NCI-H1694 treated with DMSO at 0.1 percent for 48 hours (cell line): Measurements from ENCODE around the gene AOC2.
"Not testable (repeated sequence)": the region's sequence is repeated elsewhere in the genome, so short reads cannot be mapped to it uniquely, and the experiment has no call there.

ENCODE experiments used
- DNase-seq: peaks from one replicate; lab custom pipeline; 2025; lab: John Stamatoyannopoulos, UW

The AOC2 gene

DNA sequence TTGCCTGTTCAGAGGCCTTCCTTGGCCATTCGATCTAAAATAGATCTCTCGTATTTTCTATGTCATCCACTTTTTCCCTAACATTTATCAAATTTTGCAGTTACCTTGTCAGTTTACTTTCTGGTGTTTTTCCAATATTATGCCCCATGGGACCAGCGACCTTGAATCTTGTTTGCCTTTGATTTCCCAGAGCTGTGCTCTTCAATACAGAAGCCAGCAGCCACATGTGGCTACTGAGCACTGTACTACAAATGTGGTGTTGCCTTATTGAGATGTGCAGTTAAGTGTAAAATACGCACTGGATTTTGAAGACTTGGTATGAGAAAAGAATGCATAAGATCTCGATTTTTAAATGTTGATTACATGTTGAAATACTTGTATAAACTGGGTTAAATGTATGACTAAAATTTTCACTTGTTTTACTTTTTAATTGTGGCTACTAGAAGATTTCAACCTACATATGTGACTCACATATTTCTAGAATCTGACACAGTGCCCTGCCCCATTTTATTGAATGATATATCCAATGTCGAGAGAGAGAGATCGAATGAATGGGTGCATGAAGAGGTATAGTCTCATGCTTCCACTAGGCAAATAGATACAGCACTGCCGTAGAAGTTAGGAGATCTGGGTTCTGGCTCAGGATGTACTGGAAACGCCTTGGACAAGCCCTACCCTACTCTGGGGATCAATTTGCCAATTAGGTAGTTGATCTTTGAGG lies 12.0 kb upstream of the AOC2 start:
- DNase-seq, result no peak

DNA sequence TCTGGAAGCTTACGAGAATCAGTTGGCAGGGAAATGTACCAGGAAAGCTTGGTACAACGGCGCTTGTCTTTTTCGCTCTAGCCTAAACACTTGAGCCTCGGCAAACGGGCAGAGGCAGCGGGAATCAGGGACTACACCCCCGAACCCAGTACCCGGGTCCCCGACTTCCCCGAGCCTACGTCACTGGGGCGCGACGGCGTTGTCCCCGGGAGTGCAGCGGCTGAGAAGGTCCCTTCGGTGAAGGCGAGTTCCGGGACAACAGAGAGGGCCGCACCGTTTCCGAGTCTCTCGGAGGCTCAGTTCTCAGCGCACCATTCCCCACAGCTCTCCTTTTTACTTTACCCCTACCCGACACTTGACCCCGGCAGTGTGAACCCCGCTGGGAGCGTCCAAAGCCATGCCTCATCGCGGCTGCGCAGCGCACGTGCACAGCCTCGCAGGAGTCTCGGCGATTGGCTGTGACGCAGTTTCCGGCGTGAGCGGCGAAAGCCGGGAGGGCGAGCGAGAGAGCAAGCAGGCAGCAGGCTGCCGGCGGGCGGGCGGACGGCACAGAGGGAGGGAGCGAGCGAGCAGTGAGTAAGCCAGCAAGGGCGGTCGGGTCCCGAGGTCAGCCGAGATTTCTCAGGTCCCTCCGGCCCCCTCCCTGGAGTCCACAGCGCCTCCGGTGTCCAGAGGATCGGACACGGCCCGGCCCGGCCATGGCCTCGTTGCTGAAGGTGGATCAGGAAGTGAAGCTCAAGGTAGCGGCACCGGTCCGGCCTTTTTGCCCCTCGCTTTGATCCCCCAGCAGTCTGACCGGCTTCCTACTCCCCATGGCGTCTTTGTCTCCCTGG lies 11.2 kb upstream of the AOC2 start, which contains the start of gene PSME3:
TSS of gene PSME3 (plus strand) at position 464 of the 833 bp plus-strand sequence. CDS start at position 699, 235 bp downstream.
- DNase-seq, result peak; percentile 88

DNA sequence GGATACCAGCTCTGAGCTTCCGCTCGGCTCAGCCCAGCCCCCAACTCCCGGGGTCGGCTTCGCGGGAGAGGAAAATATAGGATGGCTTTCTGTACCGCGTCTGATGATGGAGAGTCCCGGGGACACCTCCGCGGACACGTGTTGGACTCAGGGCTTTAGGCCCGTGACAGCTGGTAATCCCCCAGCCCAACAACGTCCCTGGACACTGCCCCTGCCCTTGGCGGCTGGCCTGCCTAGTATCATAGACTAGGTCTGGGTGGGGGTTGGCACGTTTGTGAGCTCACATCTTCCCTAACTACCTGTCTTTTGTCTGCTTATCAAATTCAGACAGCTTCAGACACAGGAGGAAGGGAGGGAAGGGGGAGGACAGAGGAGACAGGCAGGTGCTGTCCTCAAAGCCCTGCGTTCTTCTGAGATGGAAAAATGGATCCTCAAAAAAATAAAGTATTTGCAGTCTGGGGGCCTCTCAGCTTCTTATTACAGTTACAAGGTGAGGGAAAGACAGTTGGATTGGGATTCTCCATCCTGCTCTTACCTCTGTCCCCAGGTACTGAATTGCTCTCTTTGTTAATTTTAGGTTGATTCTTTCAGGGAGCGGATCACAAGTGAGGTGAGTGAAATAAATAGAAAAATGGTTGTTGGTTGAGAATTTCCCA lies 10.5 kb upstream of the AOC2 start:
- no peak for DNase-seq

DNA sequence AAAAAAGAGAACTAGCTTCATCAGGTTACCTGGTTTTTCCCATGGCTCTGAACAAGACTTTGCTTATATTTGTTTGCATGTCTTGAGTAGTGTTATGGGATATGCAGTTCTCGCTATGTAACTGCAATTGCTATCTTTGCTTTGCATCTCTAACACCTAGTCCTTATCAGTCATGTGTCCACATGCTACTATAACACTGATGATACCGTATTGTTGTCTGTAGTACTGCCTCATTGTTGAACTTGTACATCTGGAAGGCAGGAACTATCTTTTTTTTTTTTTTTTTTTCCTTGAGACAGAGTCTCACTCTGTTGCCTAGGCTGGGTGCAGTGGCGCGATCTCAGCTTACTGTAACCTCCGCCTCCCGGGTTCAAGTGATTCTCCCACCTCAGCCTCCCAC lies 8.6 kb upstream of the AOC2 start:
- DNase-seq, result no peak

DNA sequence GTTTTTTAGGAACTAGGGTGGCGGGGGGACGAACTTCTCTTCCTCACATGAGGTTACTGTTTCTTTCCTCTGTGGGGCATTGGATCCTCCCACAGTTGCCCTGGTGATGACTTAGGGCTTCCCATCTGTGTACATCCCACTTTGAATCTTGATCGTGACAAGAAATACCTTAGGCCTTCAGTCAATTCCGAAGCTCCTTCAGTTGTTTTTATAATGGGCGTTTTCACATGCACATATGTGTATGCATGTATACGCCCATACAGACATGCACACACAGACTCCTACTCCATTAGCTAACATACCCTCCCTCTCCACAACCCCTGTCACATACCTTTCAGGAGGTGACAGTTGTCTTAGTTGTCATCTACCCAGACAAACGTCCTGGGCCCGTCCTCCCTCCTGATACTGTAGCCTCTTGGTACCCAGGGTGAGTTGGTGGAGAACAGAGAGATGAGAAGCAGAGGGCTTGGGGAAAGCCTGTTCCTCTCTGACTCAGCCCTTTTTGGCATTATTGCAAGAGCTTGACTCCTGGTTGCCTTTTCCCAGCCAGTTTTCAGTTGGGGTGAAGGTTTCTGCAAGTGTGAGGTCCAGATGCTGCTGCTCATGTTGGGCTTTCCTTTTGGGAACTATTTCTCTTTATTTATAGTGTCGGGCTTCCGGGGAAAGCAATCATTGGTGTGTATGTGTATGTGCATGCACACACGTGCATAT lies 2.2 kb upstream of the AOC2 start:
- DNase-seq, result no peak

DNA sequence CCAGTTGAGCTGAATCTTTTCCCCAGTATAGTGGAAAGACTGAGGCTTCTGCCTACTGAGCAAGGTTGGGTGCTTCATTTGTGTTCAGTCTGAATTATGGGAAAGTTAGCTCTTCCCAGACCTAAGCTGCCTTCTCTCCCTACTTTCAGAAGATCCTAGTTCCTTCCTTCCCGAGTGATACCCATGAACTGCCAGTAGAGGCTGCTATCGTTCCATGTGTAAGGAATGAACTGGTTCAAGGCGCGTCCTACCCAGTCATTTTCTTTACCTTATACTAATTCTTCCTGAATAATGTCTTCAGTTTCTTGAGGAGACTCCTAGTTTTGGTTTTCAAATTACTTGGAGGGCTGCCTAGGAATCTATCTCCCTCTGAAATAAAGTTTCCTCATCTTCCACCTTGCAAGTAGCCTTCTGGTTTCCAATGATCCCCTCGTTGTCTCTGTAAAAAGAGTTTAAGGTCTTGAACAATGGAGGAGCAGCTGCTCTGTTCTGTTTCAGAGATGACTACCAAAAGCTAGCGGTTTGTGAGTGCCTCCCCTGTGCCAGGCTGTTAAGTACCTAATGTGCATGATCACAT lies 934 bp upstream of the AOC2 start:
- DNase-seq, result peak; percentile 55

DNA sequence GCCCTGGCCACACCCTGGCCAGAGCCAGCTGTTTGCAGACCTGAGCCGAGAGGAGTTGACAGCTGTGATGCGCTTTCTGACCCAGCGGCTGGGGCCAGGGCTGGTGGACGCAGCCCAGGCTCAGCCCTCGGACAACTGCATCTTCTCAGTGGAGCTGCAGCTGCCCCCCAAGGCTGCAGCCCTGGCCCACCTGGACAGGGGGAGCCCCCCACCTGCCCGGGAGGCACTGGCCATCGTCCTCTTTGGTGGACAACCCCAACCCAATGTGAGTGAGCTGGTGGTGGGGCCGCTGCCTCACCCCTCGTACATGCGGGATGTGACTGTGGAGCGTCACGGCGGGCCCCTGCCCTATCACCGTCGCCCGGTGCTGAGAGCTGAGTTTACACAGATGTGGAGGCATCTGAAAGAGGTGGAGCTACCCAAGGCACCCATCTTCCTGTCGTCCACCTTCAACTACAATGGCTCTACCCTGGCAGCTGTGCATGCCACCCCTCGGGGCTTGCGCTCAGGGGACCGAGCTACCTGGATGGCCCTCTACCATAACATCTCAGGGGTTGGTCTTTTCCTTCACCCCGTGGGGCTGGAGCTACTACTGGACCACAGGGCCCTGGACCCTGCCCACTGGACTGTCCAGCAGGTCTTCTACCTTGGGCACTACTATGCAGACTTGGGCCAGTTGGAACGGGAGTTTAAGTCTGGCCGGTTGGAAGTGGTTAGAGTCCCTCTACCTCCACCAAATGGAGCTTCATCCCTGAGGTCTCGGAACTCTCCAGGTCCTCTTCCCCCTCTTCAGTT lies 578 bp downstream of the AOC2 start:
- no peak for DNase-seq

DNA sequence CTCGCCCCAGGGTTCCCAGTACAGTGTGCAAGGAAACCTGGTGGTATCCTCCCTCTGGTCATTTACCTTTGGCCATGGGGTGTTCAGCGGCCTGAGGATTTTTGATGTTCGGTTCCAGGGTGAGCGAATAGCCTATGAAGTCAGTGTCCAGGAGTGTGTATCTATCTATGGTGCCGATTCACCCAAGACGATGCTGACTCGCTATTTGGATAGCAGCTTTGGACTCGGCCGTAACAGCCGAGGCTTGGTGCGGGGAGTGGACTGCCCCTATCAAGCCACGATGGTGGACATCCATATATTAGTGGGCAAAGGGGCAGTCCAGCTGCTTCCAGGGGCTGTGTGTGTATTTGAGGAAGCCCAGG lies 1.2 kb downstream of the AOC2 start:
- DNase-seq, result no peak

DNA sequence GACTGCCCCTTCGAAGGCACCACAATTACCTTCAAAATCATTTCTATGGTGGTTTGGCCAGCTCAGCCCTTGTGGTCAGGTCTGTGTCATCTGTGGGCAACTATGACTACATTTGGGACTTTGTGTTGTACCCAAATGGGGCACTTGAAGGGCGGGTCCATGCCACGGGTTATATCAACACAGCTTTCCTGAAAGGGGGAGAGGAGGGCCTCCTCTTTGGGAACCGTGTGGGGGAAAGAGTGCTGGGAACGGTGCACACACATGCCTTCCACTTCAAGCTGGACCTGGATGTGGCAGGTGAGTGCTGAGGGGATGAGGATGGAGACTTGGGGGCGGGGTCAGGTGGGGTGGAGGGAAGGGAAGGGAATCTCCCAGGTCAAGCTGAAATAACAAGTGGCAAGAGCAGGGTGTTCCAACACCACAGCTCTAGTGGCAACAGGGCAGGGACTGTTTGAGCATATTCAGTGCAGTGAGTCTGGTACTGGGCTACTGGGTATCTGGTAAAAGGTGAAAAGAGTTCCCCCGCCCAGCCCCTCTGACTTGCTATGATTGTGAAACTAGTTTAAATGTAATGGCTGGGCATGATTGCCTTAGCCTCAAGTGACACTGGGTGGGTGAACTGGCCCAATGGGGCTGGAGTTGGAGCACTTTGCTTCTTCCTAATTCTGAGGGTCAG lies 1.7 kb downstream of the AOC2 start:
- DNase-seq, result no peak

DNA sequence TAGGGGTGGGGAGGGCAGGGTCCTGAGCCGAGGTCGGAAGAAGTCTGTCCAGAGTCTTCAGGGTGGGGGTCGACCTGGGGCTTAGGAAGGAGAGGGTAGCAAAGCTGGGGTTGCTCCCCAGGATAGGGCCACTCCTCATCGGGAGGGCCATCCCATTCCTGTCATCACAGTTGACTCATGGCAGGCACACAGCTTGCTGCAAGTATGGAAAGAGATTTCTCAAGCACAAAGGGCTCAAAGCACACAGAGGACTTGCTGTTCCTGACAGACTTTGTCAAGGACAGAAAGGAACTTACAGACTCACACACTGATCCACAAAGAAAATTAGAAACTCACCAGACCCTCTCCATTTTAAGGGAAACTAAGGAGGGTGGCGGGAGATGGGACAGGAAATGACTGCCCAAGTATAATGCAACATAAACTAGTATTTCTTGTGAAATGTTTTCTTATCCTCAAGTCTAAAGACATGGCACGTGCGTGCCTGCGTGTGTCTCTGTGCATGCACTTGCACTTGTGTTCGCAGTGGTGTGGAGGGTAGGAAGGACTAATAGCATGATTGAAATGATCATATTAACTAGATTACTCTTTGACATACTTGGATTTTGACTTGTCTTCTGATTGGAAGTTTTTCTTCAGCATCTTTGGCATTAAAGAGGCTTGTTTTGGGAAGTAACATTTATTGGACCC lies 2.4 kb downstream of the AOC2 start:
- no peak for DNase-seq

DNA sequence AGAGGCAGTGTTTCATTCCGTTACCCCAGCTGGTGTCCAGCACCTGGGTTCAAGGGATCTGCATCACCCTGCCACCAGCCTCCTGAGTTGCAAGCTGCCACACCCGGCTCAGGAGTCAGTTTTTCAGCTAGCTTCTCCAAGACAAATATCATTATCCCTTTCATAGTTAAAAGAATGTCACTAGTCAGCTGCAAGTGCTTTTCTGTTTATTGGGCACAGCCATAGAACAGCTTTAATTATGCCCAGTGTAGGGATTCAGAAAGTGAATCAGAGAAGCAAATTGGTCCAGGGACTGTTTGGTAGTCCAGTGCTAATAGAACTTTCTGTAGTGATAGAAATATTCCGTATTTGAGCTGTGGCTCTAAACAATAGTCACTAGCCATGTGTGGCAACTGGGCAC lies 3.7 kb downstream of the AOC2 start:
- no peak for DNase-seq

DNA sequence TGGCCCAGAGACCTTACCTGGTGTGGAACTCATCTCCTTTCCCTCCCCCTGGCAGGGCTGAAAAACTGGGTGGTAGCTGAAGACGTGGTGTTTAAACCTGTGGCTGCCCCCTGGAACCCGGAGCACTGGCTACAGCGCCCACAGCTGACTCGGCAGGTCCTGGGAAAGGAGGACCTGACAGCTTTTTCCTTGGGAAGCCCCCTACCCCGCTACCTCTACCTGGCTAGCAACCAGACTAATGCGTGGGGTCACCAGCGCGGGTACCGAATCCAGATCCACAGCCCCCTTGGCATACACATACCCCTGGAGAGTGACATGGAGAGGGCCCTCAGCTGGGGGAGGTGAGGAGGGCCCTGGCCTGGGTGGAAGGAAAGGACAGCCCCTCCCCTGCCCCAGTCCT lies 4.7 kb downstream of the AOC2 start:
- no peak for DNase-seq

DNA sequence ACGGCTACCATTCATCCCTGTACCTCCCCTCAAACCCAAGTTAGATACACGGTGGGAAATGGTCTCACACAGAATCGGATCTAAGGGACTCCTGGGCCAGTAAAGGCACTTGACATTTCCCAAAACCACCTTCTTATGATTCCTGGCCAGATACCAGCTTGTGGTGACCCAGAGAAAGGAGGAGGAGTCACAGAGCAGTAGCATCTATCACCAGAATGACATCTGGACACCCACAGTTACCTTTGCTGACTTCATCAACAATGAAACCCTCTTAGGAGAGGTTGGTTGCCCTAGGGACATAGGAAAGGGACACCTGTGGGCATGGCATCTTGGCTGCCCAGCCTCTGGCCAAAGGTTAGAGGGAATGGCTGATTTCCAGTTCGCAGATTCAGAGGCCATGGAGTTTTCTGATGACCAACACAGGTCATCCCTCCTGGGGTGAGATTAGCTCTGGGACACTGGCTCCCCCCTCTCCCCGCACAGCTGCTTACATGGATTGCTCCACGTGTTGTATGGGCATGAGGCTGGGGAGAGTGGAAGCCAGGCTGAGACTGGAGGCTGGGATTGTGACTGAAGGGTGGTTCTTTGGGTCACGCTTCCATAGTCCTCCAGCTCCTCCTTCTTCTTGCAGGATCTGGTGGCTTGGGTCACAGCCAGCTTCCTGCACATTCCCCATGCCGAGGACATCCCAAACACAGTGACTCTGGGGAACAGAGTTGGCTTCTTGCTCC lies 5.2 kb downstream of the AOC2 start:
- DNase-seq, result no peak

DNA sequence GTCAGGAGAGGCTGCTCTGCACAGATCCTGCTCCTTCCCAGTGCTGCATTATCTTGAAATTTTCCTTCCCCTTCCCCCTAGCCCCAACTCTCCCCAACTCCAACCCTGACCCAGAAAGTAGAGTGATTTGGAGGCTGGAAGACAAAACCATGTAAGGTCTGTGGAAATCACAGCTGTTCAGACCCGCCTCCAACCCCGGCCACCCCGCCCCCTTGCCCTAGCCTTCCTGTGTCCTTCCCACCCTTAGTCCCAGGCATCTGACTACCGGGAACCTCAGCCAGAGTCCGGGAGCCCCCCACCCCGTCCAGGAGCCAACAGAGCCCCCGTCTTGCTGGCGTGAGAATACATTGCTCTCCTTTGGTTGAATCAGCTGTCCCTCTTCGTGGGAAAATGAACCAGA lies 6.6 kb downstream of the AOC2 start, which contains the start of gene AOC3:
TSS of gene AOC3 (plus strand) at position 246 of the 400 bp plus-strand sequence. CDS start at position 391, 145 bp downstream.
- DNase-seq, result no peak

DNA sequence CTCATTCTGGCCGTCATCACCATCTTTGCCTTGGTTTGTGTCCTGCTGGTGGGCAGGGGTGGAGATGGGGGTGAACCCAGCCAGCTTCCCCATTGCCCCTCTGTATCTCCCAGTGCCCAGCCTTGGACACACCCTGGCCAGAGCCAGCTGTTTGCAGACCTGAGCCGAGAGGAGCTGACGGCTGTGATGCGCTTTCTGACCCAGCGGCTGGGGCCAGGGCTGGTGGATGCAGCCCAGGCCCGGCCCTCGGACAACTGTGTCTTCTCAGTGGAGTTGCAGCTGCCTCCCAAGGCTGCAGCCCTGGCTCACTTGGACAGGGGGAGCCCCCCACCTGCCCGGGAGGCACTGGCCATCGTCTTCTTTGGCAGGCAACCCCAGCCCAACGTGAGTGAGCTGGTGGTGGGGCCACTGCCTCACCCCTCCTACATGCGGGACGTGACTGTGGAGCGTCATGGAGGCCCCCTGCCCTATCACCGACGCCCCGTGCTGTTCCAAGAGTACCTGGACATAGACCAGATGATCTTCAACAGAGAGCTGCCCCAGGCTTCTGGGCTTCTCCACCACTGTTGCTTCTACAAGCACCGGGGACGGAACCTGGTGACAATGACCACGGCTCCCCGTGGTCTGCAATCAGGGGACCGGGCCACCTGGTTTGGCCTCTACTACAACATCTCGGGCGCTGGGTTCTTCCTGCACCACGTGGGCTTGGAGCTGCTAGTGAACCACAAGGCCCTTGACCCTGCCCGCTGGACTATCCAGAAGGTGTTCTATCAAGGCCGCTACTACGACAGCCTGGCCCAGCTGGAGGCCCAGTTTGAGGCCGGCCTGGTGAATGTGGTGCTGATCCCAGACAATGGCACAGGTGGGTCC lies 7.2 kb downstream of the AOC2 start:
- not testable (repeated sequence) for DNase-seq

DNA sequence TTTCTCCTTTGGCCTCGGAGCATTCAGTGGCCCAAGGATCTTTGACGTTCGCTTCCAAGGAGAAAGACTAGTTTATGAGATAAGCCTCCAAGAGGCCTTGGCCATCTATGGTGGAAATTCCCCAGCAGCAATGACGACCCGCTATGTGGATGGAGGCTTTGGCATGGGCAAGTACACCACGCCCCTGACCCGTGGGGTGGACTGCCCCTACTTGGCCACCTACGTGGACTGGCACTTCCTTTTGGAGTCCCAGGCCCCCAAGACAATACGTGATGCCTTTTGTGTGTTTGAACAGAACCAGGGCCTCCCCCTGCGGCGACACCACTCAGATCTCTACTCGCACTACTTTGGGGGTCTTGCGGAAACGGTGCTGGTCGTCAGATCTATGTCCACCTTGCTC lies 8.0 kb downstream of the AOC2 start:
- DNase-seq, result no peak

DNA sequence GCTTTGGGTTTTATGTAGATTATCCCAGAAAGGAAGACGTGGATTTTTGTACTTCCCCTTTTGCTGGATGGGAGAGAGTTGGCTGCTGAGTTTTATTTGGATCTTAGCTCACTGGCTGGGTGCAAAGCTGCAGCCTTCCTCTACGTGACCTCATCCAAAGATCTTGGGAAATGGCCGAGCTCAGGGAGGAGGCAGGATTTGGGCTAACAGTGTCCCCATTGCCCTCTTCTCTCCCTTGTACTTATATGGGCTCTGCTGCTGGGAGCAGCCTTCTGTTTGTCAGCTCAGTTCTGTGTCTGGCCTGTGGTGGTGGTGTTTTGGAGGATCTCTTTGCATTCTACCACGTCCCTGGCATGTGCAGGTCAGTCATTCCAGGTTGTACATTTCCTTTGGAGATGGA lies 8.6 kb downstream of the AOC2 start:
- DNase-seq, result no peak

DNA sequence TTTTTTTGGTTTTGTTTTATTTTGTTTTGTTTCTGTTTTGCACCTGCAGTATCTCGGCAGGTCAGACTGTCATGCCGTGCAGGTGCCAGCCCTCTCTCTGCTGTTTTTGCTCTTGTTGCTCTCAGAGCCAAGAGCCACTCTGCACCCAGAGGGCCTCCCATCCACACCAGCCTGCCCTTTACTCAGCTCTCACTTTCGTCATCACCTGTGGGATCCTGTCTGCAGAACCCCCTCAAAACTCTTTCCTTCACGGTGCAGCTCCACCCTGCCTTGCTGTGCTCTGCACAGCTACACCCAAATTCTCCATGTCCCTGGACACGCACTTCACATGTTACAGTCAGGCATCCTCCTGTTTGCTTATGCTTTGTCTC lies 9.2 kb downstream of the AOC2 start:
- no peak for DNase-seq
